Stimulated activated memory B cell treated with anti-CD40 and anti-IgM and Interleukin-4, amounts not matched to agents 10 μg/mL and 1 μg/mL and 100 μg/mL, for 72 hours (primary cell): ENCODE measurements around the gene SLC25A18.
"Not testable (repeated sequence)": the region's sequence is repeated elsewhere in the genome, so short reads cannot be mapped to it uniquely, and the experiment has no call there.

Experiments used
- ATAC-seq: fragments of 150-1000 bp; cut with Tn5 transposase; 2 replicates; pipeline ENCODE4 v1.10.0; 2021
- H3K27ac Mint-ChIP-seq: one replicate; pipeline ENCODE4 v1.8.0; 2022; ENCODE audit warnings: mild to moderate bottlenecking, mixed read lengths
- H3K27me3 Mint-ChIP-seq: one replicate; pipeline ENCODE4 v1.8.0; 2022; ENCODE audit warnings: mixed read lengths
- H3K36me3 Mint-ChIP-seq: one replicate; pipeline ENCODE4 v1.8.0; 2022; ENCODE audit warnings: mixed read lengths
- H3K4me1 Mint-ChIP-seq: one replicate; pipeline ENCODE4 v1.8.0; 2022; ENCODE audit warnings: mixed read lengths
- H3K4me3 Mint-ChIP-seq: one replicate; pipeline ENCODE4 v1.8.0; 2022; ENCODE audit warnings: mild to moderate bottlenecking, moderate library complexity, mixed read lengths
- H3K9me3 Mint-ChIP-seq: one replicate; pipeline ENCODE4 v1.8.0; 2022; ENCODE audit warnings: mixed read lengths

Gene SLC25A18

GRCh38 chr22:17627961-17628405 is 64.7 kb downstream of the SLC25A18 start:
- no peaks in the 10 kb centered on the region for H3K9me3 Mint-ChIP-seq
- H3K27me3 Mint-ChIP-seq = no peaks in the 10 kb centered on the region
- peaks cover 4% of the 10 kb centered on the region for H3K36me3 Mint-ChIP-seq
- peak overlapping the region; percentile 86 for H3K27ac Mint-ChIP-seq
- peak overlapping the region; percentile 96 for H3K4me3 Mint-ChIP-seq
- no peak for ATAC-seq
- H3K4me1 Mint-ChIP-seq = peaks cover 18% of the 10 kb centered on the region

- Mint-ChIP-seq H3K36me3 (no peaks in the 10 kb centered on the region), H3K27me3 (no peaks in the 10 kb centered on the region), H3K9me3 (no peaks in the 10 kb centered on the region), H3K4me1 (peaks cover 14% of the 10 kb centered on the region), H3K4me3 (peak within 1 kb of the TSS; percentile 96), H3K27ac (peak within 1 kb of the TSS; percentile 86)
- peak; percentile 100 for ATAC-seq
Measured at GRCh38 chr22:17628406-17629172, 65.3 kb downstream of the SLC25A18 start, which contains the start of gene ATP6V1E1. Gene ATP6V1E1, minus strand, starts transcription at chr22:17628749. Its CDS starts 114 bp downstream, at chr22:17628635.

DNA sequence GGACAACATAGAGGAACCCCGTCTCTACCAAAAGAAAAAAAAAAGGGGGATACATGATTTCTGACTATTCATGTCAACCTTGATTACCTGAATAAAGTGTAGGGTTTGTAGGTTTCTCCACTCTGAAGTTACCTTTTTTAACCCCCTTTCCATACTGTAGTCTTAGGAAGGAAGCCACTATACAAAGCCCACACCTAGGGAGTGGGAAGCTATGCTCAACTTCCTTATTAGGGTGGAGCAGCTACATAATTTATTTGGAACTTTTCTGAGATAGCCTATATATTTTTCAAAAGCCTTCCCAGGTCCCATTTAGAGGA is 65.8 kb downstream of the SLC25A18 start:
- Mint-ChIP-seq H3K27ac (peak overlapping the region; percentile 86), H3K9me3 (no peaks in the 10 kb centered on the region), H3K27me3 (no peaks in the 10 kb centered on the region), H3K4me1 (peaks cover 14% of the 10 kb centered on the region), H3K4me3 (peak overlapping the region; percentile 96), H3K36me3 (no peaks in the 10 kb centered on the region)
- ATAC-seq = no peak

DNA sequence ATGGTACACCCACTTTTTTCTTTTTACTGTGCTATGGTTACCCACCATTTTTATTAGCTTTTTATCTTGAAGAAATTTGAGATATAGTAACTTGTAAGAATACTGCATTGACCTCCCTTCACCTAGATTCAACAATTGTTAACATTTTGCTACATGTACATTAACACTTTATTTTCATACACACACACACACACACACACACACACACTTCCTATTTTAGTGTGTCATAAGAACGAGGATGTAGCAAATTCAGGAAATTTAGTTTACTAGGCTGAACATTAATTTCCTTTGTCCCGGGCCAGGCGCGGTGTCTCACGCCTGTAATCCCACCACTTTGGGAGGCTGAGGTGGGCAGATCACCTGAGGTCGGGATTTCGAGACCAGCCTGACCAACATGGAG is 66.3 kb downstream of the SLC25A18 start:
- H3K4me3 Mint-ChIP-seq = peak overlapping the region; percentile 96
- H3K27me3 Mint-ChIP-seq = no peaks in the 10 kb centered on the region
- H3K27ac Mint-ChIP-seq = peak overlapping the region; percentile 86
- peaks cover 11% of the 10 kb centered on the region for H3K4me1 Mint-ChIP-seq
- H3K9me3 Mint-ChIP-seq = no peaks in the 10 kb centered on the region
- no peaks in the 10 kb centered on the region for H3K36me3 Mint-ChIP-seq
- no peak for ATAC-seq

GRCh38 chr22:17631076-17631565 is 67.8 kb downstream of the SLC25A18 start:
- Mint-ChIP-seq H3K9me3 (no peaks in the 10 kb centered on the region), H3K27me3 (no peaks in the 10 kb centered on the region), H3K4me1 (peaks cover 7% of the 10 kb centered on the region), H3K4me3 (no peak overlapping the region), H3K27ac (no peak overlapping the region), H3K36me3 (no peaks in the 10 kb centered on the region)
- ATAC-seq = no peak

DNA sequence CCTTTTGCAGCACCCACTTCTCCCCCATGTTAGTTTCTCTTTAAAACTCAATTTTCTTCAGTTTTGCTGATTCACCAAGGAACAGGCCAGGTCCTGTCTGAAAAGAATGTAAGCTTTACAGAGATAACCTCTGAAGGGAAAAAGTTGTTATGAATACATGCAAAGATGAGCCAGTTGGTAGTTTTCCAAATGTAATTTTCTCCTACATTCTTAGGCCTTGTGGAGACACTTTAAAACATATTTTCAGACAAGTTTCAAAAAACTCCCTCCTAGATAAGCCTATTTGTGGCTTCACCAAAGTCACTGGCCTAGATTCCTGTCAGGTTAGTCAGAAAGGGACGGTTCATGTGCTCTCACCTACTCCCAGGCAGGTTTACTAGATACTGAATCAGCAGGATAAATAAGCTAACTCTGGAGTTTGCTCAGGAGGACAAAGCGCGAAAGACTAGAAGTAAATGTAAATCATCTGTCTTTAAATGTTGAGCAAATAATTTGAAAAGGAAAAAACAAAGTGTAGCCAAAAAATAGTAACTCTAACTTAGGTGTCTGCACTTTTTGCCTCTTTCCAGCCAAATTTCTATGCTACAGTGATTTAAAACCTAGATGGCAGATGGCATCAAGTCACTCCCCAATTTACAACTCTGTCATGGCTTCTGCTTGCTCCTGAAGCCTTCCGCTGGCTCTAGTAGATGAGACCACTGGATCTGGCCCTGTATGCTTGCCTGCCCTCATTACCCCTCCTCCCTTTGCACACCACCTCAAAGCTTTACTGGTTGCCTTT is 70.1 kb downstream of the SLC25A18 start:
- H3K27ac Mint-ChIP-seq = no peak overlapping the region
- ATAC-seq = no peak
- no peaks in the 10 kb centered on the region for H3K9me3 Mint-ChIP-seq
- H3K36me3 Mint-ChIP-seq = no peaks in the 10 kb centered on the region
- no peak overlapping the region for H3K4me3 Mint-ChIP-seq
- peaks cover 18% of the 10 kb centered on the region for H3K4me1 Mint-ChIP-seq
- H3K27me3 Mint-ChIP-seq = no peaks in the 10 kb centered on the region

- no peaks in the 10 kb centered on the region for H3K9me3 Mint-ChIP-seq
- H3K36me3 Mint-ChIP-seq = no peaks in the 10 kb centered on the region
- H3K4me3 Mint-ChIP-seq = no peak overlapping the region
- no peak overlapping the region for H3K27ac Mint-ChIP-seq
- no peaks in the 10 kb centered on the region for H3K27me3 Mint-ChIP-seq
- no peak for ATAC-seq
- H3K4me1 Mint-ChIP-seq = peaks cover 19% of the 10 kb centered on the region
Measured at GRCh38 chr22:17633998-17634323, 70.7 kb downstream of the SLC25A18 start.

DNA sequence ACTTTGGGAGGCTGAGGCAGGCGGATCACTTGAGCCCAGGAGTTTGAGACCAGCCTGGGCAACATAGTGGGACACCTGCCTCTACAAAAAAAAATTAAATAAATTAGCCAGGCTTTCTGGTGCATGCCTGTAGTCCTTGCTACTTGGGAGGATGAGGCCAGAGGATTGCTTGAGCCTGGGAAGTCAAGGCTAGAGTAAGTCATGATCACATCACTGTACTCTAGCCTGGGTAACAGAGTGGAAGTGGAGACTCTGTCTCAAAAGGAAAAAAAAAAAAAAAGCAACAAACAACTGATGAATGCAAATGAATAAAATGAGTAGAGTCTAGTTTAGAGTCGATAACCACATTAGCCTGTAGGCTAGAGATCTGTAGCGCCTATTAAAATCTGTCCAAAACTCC is 71.4 kb downstream of the SLC25A18 start:
- no peaks in the 10 kb centered on the region for H3K27me3 Mint-ChIP-seq
- peaks cover 21% of the 10 kb centered on the region for H3K4me1 Mint-ChIP-seq
- H3K4me3 Mint-ChIP-seq = no peak overlapping the region
- no peaks in the 10 kb centered on the region for H3K9me3 Mint-ChIP-seq
- ATAC-seq = no peak
- no peak overlapping the region for H3K27ac Mint-ChIP-seq
- H3K36me3 Mint-ChIP-seq = no peaks in the 10 kb centered on the region

DNA sequence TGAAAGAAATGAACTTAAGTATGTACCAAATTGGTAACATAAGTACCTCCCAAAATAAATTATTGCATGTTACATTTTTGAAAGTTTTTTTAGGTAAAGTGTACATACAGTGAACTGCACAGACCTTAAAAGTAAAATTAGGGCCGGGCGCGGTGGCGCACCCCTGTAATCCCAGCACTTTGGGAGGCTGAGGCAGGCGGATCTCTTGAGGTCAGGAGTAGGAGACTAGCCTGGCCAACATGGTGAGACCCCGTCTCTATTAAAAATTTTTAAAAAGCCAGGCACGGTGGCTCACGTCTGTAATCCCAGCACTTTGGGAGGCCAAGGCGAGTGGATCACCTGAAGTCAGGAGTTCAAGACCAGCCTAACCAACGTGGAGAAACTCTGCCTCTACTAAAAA is 73.6 kb downstream of the SLC25A18 start:
- H3K4me3 Mint-ChIP-seq, H3K9me3 Mint-ChIP-seq, H3K27ac Mint-ChIP-seq, ATAC-seq, H3K36me3 Mint-ChIP-seq, H3K27me3 Mint-ChIP-seq: not testable (repeated sequence)
- peaks cover 25% of the 10 kb centered on the region for H3K4me1 Mint-ChIP-seq

GRCh38 chr22:17637490-17638181 is 74.3 kb downstream of the SLC25A18 start:
- no peaks in the 10 kb centered on the region for H3K9me3 Mint-ChIP-seq
- H3K36me3 Mint-ChIP-seq = no peaks in the 10 kb centered on the region
- H3K4me1 Mint-ChIP-seq = peaks cover 25% of the 10 kb centered on the region
- H3K4me3 Mint-ChIP-seq = peak overlapping the region; percentile 91
- peak overlapping the region; percentile 99 for H3K27ac Mint-ChIP-seq
- ATAC-seq = no peak
- H3K27me3 Mint-ChIP-seq = no peaks in the 10 kb centered on the region

GRCh38 chr22:17638182-17638431 is 74.8 kb downstream of the SLC25A18 start:
- no peaks in the 10 kb centered on the region for H3K36me3 Mint-ChIP-seq
- H3K27ac Mint-ChIP-seq = peak overlapping the region; percentile 99
- no peaks in the 10 kb centered on the region for H3K27me3 Mint-ChIP-seq

GRCh38 chr22:17638432-17639246 is 75.3 kb downstream of the SLC25A18 start, which contains the start of gene BCL2L13:
Gene BCL2L13, plus strand, starts transcription at chr22:17638757. Its CDS starts 16,955 bp downstream, at chr22:17655712.
- Mint-ChIP-seq H3K36me3 (no peaks in the 10 kb centered on the region), H3K27me3 (no peaks in the 10 kb centered on the region)

More at GRCh38 chr22:17638182-17638431, 74.8 kb downstream of the SLC25A18 start:
- Mint-ChIP-seq H3K9me3 (no peaks in the 10 kb centered on the region), H3K4me1 (peaks cover 25% of the 10 kb centered on the region), H3K4me3 (peak overlapping the region; percentile 91)
- ATAC-seq = peak; percentile 37

DNA sequence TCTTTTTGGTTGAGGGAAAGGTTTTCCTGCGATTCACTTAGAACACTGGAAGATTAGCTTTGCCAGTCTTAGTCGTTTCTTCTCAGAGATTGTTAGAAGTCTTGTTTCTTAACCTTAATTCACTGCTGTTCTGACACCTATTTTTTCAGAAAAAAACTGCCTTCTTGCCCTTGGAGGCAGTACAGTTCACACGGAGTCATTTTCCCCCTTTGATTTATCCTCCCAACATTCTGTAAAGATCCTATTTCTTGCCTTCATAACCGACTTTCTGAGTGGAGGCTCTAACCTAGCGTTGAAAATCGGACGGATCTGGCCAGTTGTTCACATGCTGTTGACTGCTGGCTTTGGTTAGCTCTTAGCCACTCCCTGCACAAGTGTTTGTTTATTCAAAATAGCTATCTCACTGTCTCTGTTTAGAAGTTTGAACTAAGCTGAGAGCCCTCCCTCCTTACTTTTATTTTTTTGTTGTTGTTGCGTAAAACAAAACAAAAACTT is 76.0 kb downstream of the SLC25A18 start:
- ATAC-seq = no peak
- Mint-ChIP-seq H3K9me3 (no peaks in the 10 kb centered on the region), H3K4me3 (peak overlapping the region; percentile 91), H3K36me3 (no peaks in the 10 kb centered on the region), H3K27me3 (no peaks in the 10 kb centered on the region), H3K4me1 (peaks cover 25% of the 10 kb centered on the region), H3K27ac (peak overlapping the region; percentile 99)

More at GRCh38 chr22:17638432-17639246, 75.3 kb downstream of the SLC25A18 start, which contains the start of gene BCL2L13:
- peak within 1 kb of the TSS; percentile 99 for H3K27ac Mint-ChIP-seq
- peak; percentile 99 for ATAC-seq
- peaks cover 25% of the 10 kb centered on the region for H3K4me1 Mint-ChIP-seq
- no peaks in the 10 kb centered on the region for H3K9me3 Mint-ChIP-seq
- H3K4me3 Mint-ChIP-seq = peak within 1 kb of the TSS; percentile 91
